Measurements from ENCODE around the gene NFATC2.

NFATC2 gene

GRCh38 chr20:51449498-51450220 is 92.9 kb downstream of the NFATC2 start:
- no peak for TF ChIP-seq FOXP2 (optimal IDR thresholded peaks at IDR 0.05; ENCODE audit: borderline replicate concordance, extremely low read depth, extremely low read length, insufficient read depth)
- TF ChIP-seq REST (IDR thresholded peaks at IDR 0.05; ENCODE audit: insufficient read depth in 1 of 2, low read depth in 2 of 2, low read length in 2 of 2) = no peak
- no peak for TF ChIP-seq TAF1 (IDR thresholded peaks at IDR 0.05; ENCODE audit: borderline replicate concordance, insufficient read depth, low read length)
- no peak for TF ChIP-seq POLR2AphosphoS5 (IDR thresholded peaks at IDR 0.05; ENCODE audit: low read depth, low read length)
- no peak for TF ChIP-seq SIN3A (IDR thresholded peaks at IDR 0.05; ENCODE audit: borderline replicate concordance, insufficient read depth, low read length)

GRCh38 chr20:51447765-51448148 is 94.8 kb downstream of the NFATC2 start:
- TF ChIP-seq FOXP2 (optimal IDR thresholded peaks at IDR 0.05; ENCODE audit: borderline replicate concordance, extremely low read depth, extremely low read length, insufficient read depth) = no peak
- TF ChIP-seq POLR2AphosphoS5 (IDR thresholded peaks at IDR 0.05; ENCODE audit: low read depth, low read length) = no peak
- no peak for TF ChIP-seq REST (IDR thresholded peaks at IDR 0.05; ENCODE audit: insufficient read depth in 1 of 2, low read depth in 2 of 2, low read length in 2 of 2)
- TF ChIP-seq SIN3A (IDR thresholded peaks at IDR 0.05; ENCODE audit: borderline replicate concordance, insufficient read depth, low read length) = no peak
- no peak for TF ChIP-seq TAF1 (IDR thresholded peaks at IDR 0.05; ENCODE audit: borderline replicate concordance, insufficient read depth, low read length)

GRCh38 chr20:51447097-51447764 is 95.3 kb downstream of the NFATC2 start:
- TF ChIP-seq REST (IDR thresholded peaks at IDR 0.05; ENCODE audit: insufficient read depth in 1 of 2, low read depth in 2 of 2, low read length in 2 of 2) = no peak

GRCh38 chr20:51446656-51447055 is 95.9 kb downstream of the NFATC2 start:
- TF ChIP-seq TAF1 (IDR thresholded peaks at IDR 0.05; ENCODE audit: borderline replicate concordance, insufficient read depth, low read length) (no peak), POLR2AphosphoS5 (IDR thresholded peaks at IDR 0.05; ENCODE audit: low read depth, low read length) (no peak), SIN3A (IDR thresholded peaks at IDR 0.05; ENCODE audit: borderline replicate concordance, insufficient read depth, low read length) (no peak), REST (IDR thresholded peaks at IDR 0.05; ENCODE audit: insufficient read depth in 1 of 2, low read depth in 2 of 2, low read length in 2 of 2) (no peak), FOXP2 (optimal IDR thresholded peaks at IDR 0.05; ENCODE audit: borderline replicate concordance, extremely low read depth, extremely low read length, insufficient read depth) (no peak)

Measured in PFSK-1 (cell line).